Stimulated activated effector memory CD8-positive, alpha-beta T cell treated with anti-CD3 and anti-CD28 coated beads, Interleukin-12 subunit alpha, Interleukin-12 subunit beta, amount 100 ng/mL, for 72 hours (primary cell): ENCODE measurements around the gene PHLPP1.

Experiments used
- ATAC-seq: fragments of 150-1000 bp; cut with Tn5 transposase; 2 replicates; pipeline ENCODE4 v1.10.0; 2021
- DNase-seq, 2 donors: peaks; one replicate each; pipeline ENCODE4 v3.0.0; 2021 to 2022; ENCODE audit warnings: low spot score in 2 of 2
- H3K27ac Mint-ChIP-seq: one replicate; pipeline ENCODE4 v1.8.0; 2022; ENCODE audit warnings: mild to moderate bottlenecking, mixed read lengths
- H3K36me3 Mint-ChIP-seq: one replicate; pipeline ENCODE4 v1.8.0; 2022; ENCODE audit warnings: mild to moderate bottlenecking, mixed read lengths
- H3K4me1 Mint-ChIP-seq: one replicate; pipeline ENCODE4 v1.8.0; 2022; ENCODE audit warnings: mixed read lengths
- H3K4me3 Mint-ChIP-seq: one replicate; pipeline ENCODE4 v1.8.0; 2022; ENCODE audit warnings: mild to moderate bottlenecking, mixed read lengths
- H3K9me3 Mint-ChIP-seq: one replicate; pipeline ENCODE4 v1.8.0; 2022; ENCODE audit warnings: mixed read lengths

The PHLPP1 gene

DNA sequence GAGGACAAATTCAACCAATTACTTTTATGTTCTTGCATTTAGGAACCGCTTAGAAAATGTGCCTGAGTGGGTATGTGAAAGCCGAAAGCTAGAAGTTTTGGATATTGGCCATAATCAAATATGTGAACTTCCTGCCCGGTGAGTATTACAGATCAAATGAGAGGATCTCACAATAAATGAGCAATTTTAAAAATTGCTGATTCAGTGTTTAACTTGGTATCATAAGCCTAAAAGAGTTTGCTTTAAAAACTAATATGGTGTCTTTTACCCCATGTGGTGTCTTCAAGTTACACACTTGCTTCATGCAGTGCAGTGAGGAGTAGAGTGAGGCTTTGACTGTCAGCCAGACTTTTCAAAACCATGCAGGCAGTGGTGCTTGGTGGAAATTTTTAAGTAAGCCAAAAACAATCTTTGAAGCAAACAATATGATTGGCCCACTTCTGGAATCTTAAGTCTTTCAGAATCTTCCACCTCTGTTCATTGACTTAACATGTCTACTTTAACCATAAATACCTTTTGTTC lies 199.6 kb downstream of the PHLPP1 start:
- ATAC-seq (no peak), DNase-seq (no peak)
- Mint-ChIP-seq H3K4me1 (no peaks in the 10 kb centered on the region), H3K36me3 (no peaks in the 10 kb centered on the region), H3K4me3 (no peak overlapping the region), H3K9me3 (no peaks in the 10 kb centered on the region), H3K27ac (no peak overlapping the region)

DNA sequence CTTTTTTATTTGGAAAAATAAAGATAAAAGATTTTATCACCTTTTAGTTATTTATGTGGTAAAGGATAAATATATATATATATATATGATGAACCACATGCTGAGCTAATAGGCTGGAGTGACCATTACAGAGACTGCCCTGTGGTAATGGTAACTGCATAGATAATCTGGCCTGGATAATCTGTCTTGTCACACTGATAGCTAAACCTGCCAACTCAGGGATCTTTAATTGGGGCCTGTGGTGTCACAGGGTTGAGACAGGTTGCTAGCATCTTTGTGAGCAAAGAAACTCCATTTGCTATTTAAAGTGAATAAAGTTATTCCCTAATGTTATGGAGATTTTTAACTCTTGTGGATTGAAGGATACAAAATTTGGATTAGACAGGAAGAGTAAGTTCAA lies 203.0 kb downstream of the PHLPP1 start:
- Mint-ChIP-seq H3K4me1 (no peaks in the 10 kb centered on the region), H3K9me3 (no peaks in the 10 kb centered on the region), H3K36me3 (peaks cover 5% of the 10 kb centered on the region), H3K27ac (no peak overlapping the region), H3K4me3 (no peak overlapping the region)
- ATAC-seq (no peak), DNase-seq (no peak)

DNA sequence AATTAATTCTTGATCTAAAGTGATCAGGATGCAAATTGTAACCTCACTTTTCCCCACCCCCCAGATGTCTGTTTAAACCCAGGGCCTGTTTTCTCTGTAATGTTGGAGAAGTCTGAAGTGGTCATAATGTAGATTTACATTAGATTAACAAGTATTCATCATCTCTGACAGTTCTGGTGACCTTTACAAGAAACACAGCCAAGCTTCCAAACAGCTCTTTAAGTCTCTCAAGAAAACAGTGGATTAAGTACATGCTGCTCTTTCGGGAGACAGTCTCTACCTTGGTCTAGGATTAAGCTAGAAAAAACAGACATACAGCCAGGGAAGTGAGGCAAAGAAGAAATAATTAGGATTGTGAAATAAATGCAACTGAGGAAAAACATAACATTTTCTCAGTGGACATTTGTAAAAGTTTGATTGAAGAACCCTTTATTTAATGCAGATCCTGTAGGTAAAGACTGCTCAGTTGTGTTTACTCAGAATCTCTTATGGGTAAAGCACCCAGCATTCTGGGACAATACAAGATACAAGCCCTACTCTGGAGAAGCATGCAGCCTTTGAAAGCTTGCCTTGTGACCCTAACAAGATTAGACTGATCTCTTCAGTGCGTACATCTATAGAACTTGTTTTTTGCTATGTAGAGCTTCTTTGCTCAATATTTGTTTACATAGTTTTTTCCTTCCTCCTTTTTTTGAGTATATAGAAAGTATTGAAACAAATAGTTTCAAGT lies 203.9 kb downstream of the PHLPP1 start:
- peaks cover 5% of the 10 kb centered on the region for H3K36me3 Mint-ChIP-seq
- H3K4me1 Mint-ChIP-seq = no peaks in the 10 kb centered on the region
- no peak overlapping the region for H3K27ac Mint-ChIP-seq
- no peak overlapping the region for H3K4me3 Mint-ChIP-seq
- DNase-seq = no peak
- H3K9me3 Mint-ChIP-seq = no peaks in the 10 kb centered on the region
- ATAC-seq = no peak

DNA sequence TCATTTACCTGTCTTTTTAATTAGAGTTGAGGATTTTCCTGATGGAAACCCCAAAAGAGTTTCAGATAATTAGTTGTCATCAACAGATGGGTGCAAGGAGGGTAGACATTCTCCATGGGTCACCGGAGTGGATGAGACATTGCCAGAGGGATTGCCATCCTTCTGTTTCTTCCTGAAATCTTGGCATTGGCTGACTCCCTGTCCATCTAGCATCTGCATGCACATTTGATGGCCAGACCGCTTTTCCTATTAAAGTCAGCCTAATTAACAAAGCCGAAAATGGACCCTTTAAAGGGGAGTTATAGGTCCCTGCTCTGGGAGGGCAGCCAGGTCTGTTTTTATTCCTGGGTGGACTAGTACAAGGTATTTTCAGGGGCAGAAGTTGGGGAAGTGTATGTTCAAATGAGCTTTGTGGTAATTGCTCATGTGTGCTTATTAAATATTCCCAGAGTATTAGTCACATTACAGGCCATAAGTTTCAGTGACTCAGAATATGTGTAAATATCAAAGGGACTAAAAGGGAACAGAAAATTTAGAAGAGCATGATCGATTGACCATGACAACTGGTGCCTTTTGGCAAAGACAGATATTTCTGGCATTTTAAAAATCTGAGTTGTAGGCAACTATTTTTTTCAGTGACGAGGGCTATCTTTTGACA lies 209.8 kb downstream of the PHLPP1 start:
- Mint-ChIP-seq H3K4me1 (no peaks in the 10 kb centered on the region), H3K36me3 (peaks cover 5% of the 10 kb centered on the region), H3K4me3 (no peak overlapping the region), H3K27ac (no peak overlapping the region), H3K9me3 (no peaks in the 10 kb centered on the region)
- no peak for DNase-seq
- ATAC-seq = no peak

DNA sequence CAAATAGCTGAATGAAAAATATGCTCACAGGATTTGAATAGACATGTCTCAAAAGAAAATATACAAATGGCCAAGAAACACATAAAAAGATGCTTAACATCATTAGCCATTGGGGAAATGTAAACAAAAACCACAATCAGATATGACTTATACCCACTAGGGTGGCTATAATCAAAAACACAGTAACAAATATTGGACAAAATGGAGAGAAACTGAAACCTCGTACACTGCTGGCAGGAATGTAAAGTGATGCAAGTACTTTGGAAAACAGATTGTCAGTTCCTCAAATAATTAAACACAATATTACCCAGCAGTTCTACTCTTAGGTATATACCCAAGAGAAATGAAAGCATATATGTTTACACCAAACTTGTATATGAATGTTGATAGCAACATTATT lies 213.0 kb downstream of the PHLPP1 start:
- Mint-ChIP-seq H3K27ac (no peak overlapping the region), H3K4me3 (no peak overlapping the region), H3K4me1 (no peaks in the 10 kb centered on the region), H3K9me3 (peaks cover 9% of the 10 kb centered on the region), H3K36me3 (no peaks in the 10 kb centered on the region)
- ATAC-seq = no peak
- no peak for DNase-seq

DNA sequence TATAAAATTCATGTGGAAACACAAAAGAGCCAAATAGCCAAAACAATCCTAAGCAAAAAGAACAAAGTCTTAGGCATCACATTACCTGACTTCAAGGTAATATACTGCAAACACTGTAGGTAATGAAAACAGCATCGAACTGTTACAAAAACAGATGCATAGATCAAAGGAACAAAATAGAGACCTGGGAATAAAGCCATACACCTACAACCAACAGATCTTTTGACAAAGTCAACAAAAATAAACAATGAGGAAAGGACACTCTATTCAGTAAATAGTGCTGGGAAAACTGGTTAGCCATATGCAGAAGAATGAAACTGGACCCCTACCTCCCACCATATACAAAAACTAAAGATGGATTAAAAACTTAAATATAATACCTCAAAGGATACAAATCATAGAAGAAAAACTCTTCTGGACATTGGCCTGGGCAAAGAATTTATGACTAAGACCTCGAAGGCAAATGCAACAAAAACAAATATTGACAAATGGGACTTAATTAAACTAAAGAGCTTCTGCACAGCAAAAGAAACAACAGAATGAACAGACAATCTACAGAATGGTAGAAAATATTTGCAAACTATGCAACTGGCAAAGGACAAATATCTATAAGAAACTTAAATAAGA lies 218.0 kb downstream of the PHLPP1 start:
- H3K27ac Mint-ChIP-seq = no peak overlapping the region
- peaks cover 9% of the 10 kb centered on the region for H3K9me3 Mint-ChIP-seq
- ATAC-seq (no peak), DNase-seq (no peak)
- H3K36me3 Mint-ChIP-seq = no peaks in the 10 kb centered on the region
- no peak overlapping the region for H3K4me3 Mint-ChIP-seq
- no peaks in the 10 kb centered on the region for H3K4me1 Mint-ChIP-seq

DNA sequence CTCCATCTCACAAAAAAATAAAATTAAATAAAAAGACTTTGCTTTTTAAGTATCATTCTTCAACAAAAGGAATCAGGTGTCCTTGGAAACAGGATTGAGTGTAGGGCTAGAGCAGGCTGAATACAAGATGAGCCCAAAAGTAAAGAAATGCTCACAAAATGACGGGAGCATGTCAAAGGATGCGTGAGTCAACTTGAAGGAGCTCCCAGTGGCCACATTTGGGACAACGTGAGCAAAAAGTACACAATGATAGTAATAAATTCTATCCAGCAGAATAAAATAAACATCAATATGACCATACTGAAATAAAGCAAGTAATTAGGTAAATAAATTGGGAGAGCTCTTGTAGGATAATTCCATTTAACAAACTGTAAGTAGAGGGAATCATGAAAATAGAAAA lies 220.7 kb downstream of the PHLPP1 start:
- H3K9me3 Mint-ChIP-seq = peaks cover 8% of the 10 kb centered on the region

DNA sequence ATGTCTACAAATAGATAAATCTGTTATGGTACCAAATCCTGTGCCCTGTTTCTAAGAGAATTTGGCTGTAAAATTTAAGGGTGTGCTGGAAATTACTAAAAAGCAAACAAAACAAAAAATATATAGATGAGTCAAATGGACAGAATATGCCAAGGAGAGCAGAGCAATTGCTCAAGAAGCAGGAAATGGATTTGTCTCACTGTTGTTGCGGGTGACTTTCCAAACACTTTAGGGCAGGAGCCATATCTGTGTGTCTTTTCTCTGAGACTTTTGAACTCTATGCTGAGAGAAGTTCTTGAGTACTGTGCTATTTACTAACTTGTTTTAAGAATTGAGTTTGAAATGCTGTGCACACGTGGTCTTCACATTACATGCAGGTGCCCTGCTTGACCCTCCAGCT lies 221.7 kb downstream of the PHLPP1 start:
- no peaks in the 10 kb centered on the region for H3K4me1 Mint-ChIP-seq
- H3K9me3 Mint-ChIP-seq = peaks cover 5% of the 10 kb centered on the region
- no peak overlapping the region for H3K4me3 Mint-ChIP-seq
- DNase-seq (no peak), ATAC-seq (no peak)
- H3K27ac Mint-ChIP-seq = no peak overlapping the region
- H3K36me3 Mint-ChIP-seq = no peaks in the 10 kb centered on the region

More for the DNA sequence above, 220.7 kb downstream of the PHLPP1 start:
- DNase-seq (no peak), ATAC-seq (no peak)
- no peaks in the 10 kb centered on the region for H3K4me1 Mint-ChIP-seq
- H3K4me3 Mint-ChIP-seq = no peak overlapping the region
- no peaks in the 10 kb centered on the region for H3K36me3 Mint-ChIP-seq
- H3K27ac Mint-ChIP-seq = no peak overlapping the region

DNA sequence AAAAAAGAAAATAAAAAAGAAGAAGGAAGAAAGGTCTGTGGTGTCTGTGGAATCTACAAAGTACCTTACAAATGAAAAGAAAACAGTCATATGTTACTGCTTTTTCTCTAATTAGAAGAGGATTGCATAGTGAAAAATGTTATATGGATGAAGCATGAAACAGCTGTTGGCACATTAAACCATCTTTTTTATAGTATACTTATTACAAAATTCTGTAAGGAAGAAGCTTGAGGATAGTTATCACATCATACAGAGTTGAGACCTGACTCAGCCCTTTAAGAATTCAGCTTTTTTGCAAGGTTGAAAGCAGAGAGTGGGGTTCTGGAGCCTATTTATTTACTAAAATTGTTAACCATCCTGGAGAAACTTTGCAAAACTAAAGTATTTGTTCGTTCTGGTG lies 222.7 kb downstream of the PHLPP1 start:
- Mint-ChIP-seq H3K4me3 (no peak overlapping the region), H3K36me3 (no peaks in the 10 kb centered on the region), H3K9me3 (no peaks in the 10 kb centered on the region), H3K27ac (no peak overlapping the region), H3K4me1 (no peaks in the 10 kb centered on the region)
- no peak for DNase-seq
- no peak for ATAC-seq

DNA sequence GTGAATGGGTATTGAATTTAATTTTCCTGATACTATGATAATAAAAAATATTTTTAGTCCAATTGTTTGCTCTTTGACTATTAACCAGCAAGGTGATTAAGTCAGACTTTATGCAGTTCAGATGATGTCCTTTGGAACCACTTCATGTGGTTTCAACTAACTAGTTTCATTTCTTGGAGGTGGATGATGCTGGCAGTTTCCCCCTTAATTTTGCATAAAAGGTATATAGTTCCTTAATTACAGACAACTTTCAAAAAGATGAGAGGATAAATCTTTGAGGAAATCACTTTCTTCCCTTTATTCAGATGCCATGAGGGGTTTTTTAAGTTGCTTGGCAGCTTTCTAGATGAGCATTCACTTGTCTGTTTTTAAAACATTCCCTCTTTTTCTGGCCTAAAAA lies 223.1 kb downstream of the PHLPP1 start:
- Mint-ChIP-seq H3K36me3 (no peaks in the 10 kb centered on the region), H3K9me3 (no peaks in the 10 kb centered on the region), H3K27ac (no peak overlapping the region), H3K4me1 (no peaks in the 10 kb centered on the region), H3K4me3 (no peak overlapping the region)
- ATAC-seq = no peak
- no peak for DNase-seq

DNA sequence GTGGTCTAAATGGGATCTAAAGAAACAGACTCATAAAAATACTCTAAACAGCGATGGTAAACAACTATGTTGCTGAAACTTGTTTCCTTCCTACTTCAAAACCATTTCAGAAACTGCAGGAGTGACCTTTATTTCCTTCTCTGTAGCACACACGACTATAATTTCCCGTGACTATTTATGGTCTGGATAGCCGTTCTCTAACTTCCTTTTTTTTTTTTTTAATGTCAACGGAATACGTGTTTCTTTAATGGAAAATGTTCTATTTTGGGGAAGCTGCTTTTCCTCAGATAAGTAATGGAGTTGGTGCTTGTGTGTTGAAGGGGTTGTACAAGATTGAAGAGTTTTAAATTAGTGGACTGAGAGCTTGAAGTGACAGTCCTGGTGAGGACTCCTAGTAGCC lies 224.1 kb downstream of the PHLPP1 start:
- ATAC-seq = no peak
- Mint-ChIP-seq H3K27ac (no peak overlapping the region), H3K9me3 (no peaks in the 10 kb centered on the region), H3K36me3 (no peaks in the 10 kb centered on the region), H3K4me1 (no peaks in the 10 kb centered on the region), H3K4me3 (no peak overlapping the region)
- DNase-seq = no peak

DNA sequence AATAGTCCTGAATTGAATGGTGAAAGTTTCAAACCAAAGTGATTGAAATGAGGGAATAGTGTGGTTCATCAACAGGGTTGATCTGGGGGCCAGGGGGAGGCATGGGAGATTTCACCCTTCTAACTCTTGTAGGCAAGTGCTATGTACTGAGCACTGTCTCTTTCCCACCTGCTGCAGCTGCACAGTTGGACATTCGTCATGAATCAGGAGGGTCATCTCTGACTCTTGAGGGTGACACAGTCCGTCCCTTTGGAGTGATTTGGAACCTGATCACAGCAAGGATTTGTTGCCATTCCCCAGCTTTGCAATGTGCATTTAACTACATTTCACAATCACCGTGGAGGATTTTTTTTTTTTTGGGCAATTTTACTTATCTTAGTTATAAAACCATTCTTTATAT lies 224.6 kb downstream of the PHLPP1 start:
- ATAC-seq (no peak), DNase-seq (no peak)
- H3K4me3 Mint-ChIP-seq = no peak overlapping the region
- H3K27ac Mint-ChIP-seq = no peak overlapping the region
- H3K9me3 Mint-ChIP-seq = no peaks in the 10 kb centered on the region
- H3K36me3 Mint-ChIP-seq = peaks cover 4% of the 10 kb centered on the region
- no peaks in the 10 kb centered on the region for H3K4me1 Mint-ChIP-seq

DNA sequence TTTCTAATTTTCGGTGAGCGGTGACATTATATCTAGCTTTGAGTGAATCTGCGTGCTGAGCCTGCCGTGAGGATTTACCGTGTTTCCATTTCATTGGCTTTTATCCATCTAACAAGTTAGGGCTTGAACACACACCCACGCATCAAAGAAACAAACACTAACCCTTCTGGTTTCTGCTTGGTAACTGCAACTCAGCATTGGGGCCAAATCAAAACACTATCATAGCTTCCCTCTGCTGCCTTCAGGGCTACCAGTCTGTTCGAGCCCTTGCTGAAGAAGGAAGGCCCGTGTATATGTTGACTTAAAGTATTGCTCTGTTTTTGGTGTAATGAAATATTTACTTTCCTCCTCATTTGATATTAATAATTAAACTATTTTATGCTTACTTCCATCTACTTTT lies 227.2 kb downstream of the PHLPP1 start:
- ATAC-seq (no peak), DNase-seq (no peak)
- no peak overlapping the region for H3K4me3 Mint-ChIP-seq
- no peaks in the 10 kb centered on the region for H3K4me1 Mint-ChIP-seq
- no peaks in the 10 kb centered on the region for H3K9me3 Mint-ChIP-seq
- H3K36me3 Mint-ChIP-seq = peaks cover 18% of the 10 kb centered on the region
- H3K27ac Mint-ChIP-seq = no peak overlapping the region

DNA sequence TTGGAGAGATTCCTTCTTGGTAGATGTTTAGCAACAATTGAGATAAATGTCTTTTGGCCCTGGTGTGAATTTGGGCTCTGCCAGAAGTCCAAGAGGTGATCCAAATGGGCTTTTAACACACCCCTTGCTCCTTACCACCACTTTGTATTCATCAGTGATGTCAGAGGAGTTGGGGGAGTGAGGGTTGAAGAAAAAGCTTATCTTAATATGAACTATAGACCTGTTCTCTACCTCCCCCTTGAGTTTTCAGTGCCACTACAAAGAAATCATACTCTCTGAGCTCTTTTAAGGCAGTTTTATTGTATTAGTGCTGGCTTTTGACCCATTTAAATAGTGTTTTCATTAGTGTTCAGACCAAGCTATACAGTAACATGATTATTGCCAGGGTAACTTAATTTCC lies 229.1 kb downstream of the PHLPP1 start:
- peaks cover 18% of the 10 kb centered on the region for H3K36me3 Mint-ChIP-seq
- no peak overlapping the region for H3K27ac Mint-ChIP-seq
- DNase-seq (no peak), ATAC-seq (no peak)
- no peak overlapping the region for H3K4me3 Mint-ChIP-seq
- H3K4me1 Mint-ChIP-seq = no peaks in the 10 kb centered on the region
- H3K9me3 Mint-ChIP-seq = no peaks in the 10 kb centered on the region

DNA sequence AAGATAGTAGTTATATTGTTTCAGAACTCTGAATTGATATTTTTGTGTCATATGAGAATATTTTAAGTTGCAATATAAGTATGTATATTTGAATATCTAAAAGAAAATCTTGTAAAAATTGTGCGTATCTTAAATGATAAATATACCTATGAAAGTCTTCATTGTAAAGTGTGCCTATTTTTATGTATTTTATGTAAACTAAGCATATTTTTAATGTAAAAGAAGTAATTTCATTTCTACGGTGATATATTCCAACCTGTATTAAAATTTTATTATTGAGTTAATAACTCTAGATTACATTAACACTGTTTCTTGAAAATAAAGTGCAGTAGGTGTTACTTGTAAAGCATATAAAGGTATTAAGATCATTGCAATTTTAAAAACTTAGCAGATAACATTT lies 233.4 kb downstream of the PHLPP1 start:
- peaks cover 18% of the 10 kb centered on the region for H3K36me3 Mint-ChIP-seq
- DNase-seq (no peak), ATAC-seq (no peak)
- peaks cover 6% of the 10 kb centered on the region for H3K4me1 Mint-ChIP-seq
- no peaks in the 10 kb centered on the region for H3K9me3 Mint-ChIP-seq
- no peak overlapping the region for H3K4me3 Mint-ChIP-seq
- H3K27ac Mint-ChIP-seq = no peak overlapping the region

DNA sequence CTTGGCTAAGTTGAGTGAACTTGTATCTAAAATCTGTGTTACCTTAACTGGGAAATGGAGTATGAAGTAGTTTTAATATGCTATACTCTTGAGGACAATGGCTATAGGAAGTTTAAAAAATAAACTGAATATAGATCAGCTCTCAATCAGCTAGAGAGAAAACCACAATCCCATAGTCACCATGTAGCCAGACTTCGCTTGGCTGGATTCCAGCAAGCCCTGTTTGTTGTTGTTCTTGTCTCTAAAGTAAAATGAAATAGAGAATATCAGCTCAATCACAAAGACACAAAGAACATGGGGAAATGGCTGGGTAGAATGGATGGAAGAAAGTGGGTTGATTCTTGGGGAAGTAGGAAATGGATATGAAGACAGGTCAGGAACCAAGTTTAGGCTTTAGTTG lies 234.9 kb downstream of the PHLPP1 start:
- peaks cover 8% of the 10 kb centered on the region for H3K4me1 Mint-ChIP-seq
- no peak overlapping the region for H3K27ac Mint-ChIP-seq
- ATAC-seq = no peak
- peaks cover 11% of the 10 kb centered on the region for H3K36me3 Mint-ChIP-seq
- H3K4me3 Mint-ChIP-seq = no peak overlapping the region
- no peak for DNase-seq
- no peaks in the 10 kb centered on the region for H3K9me3 Mint-ChIP-seq
